Vagina (tissue), 2 donors: Measurements from ENCODE around the gene SDK2.

ENCODE experiments used
- CTCF ChIP-seq, 3 experiments: fragments of 450-650 bp in 2 of 3; fragments of 200-600 bp in 1 of 3; sonication (generic) in 1 of 3; IDR thresholded peaks; one replicate each; pipeline ENCODE4 v1.5.1; 2017 to 2019; ENCODE audit warnings: antibody characterized with exemption in 3 of 3, mild to moderate bottlenecking in 2 of 3, moderate library complexity in 2 of 3
- POLR2A ChIP-seq, 2 donors: fragments of 450-650 bp; IDR thresholded peaks; one replicate each; pipeline ENCODE4 v1.6.1; 2017; ENCODE audit warnings: antibody characterized with exemption in 2 of 2, mild to moderate bottlenecking in 2 of 2, moderate library complexity in 2 of 2

GRCh38 chr17:73497721-73498120 lies 146.5 kb downstream of the SDK2 start:
- no peak for TF ChIP-seq CTCF (IDR thresholded peaks at IDR 0.05)
- TF ChIP-seq POLR2A (IDR thresholded peaks at IDR 0.05), result no peak
